Stimulated activated naive CD4-positive, alpha-beta T cell treated with Interleukin-2 at 50 U/mL for 16 hours (primary cell): ENCODE results near the gene PRKACA.
"Not testable (repeated sequence)": the region's sequence is repeated elsewhere in the genome, so short reads cannot be mapped to it uniquely, and the experiment has no call there.

Experiments
- DNase-seq: peaks from one replicate; lab custom pipeline; 2025; lab: John Stamatoyannopoulos, UW

PRKACA gene

GRCh38 chr19:14048443-14049153 lies 69.0 kb downstream of the PRKACA start:
- peak; percentile 70 for DNase-seq

GRCh38 chr19:14047866-14048265 lies 69.7 kb downstream of the PRKACA start:
- not testable (repeated sequence) for DNase-seq

GRCh38 chr19:14042659-14043608 lies 74.6 kb downstream of the PRKACA start:
- DNase-seq, result peak; percentile 7
